Lower leg skin (tissue), 3 donors: ENCODE data around the gene GAL3ST2.

Experiments used
- POLR2A ChIP-seq, 2 donors: fragments of 450-650 bp; IDR thresholded peaks; one replicate each; pipeline ENCODE4 v1.6.1; 2016 to 2017; ENCODE audit warnings: antibody characterized with exemption in 2 of 2, mild to moderate bottlenecking in 1 of 2, moderate library complexity in 1 of 2
- TF ChIP-seq, protein P1 (sequence below), 3 donors: fragments of 450-650 bp; IDR thresholded peaks; one replicate each; pipeline ENCODE4 v1.5.1; 2016; ENCODE audit warnings: antibody characterized with exemption in 3 of 3, mild to moderate bottlenecking in 3 of 3, moderate library complexity in 2 of 3

DNA sequence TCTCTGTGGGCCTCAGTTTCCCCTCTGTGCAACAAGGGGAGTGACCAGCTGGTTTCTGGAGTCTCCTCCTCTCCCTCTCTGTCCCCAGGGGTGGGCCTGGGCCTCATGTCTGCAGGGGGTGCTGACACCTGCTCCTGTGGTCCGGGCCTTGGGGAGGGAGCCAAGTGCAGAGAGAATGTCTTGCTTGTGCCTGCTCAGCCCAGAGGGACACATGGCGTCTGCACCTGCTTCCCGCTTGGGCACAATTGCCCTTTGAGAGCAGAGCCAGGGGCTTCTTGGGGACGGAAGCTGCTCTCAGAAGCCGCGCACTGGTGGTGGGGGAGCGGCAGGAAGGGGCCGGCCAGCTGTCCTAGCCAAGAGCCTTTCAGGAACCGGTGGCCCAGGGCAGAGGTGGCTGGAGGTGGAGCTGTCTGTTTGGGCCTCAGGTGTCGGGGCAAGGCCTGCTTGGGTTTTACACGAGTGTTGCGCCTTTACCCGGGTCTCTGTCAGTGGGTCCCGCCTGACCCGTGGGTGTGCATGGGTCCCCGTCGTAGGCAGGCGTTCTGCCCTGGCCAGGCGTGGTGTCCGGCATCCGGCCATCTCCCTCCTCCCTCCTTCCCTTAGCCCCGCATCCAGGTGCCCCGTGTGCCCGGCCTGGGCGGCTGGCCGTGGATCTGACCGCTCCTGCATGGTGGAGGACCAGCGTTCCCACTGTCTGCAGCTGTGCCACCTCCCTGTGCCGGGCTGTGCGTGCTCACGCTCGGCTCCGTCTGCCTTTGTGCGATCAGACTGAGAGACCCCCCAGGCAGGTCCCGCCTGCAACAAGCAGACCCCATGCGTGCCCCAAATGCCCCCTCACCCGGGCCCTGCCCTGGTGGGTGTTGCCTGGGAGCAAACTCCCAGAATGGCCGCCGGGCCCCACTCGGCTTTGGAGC lies 36.4 kb downstream of the GAL3ST2 start:
- TF ChIP-seq, protein P1, sequence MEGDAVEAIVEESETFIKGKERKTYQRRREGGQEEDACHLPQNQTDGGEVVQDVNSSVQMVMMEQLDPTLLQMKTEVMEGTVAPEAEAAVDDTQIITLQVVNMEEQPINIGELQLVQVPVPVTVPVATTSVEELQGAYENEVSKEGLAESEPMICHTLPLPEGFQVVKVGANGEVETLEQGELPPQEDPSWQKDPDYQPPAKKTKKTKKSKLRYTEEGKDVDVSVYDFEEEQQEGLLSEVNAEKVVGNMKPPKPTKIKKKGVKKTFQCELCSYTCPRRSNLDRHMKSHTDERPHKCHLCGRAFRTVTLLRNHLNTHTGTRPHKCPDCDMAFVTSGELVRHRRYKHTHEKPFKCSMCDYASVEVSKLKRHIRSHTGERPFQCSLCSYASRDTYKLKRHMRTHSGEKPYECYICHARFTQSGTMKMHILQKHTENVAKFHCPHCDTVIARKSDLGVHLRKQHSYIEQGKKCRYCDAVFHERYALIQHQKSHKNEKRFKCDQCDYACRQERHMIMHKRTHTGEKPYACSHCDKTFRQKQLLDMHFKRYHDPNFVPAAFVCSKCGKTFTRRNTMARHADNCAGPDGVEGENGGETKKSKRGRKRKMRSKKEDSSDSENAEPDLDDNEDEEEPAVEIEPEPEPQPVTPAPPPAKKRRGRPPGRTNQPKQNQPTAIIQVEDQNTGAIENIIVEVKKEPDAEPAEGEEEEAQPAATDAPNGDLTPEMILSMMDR (IDR thresholded peaks at IDR 0.05): no peak
- TF ChIP-seq POLR2A (IDR thresholded peaks at IDR 0.05): no peak
